Loucy (cell line): Measurements from ENCODE around the gene TIAM2.

Experiments used
- H2AFZ ChIP-seq: fragments of 200-600 bp; sonication (generic); 2 replicates; pipeline ENCODE4 v1.6.0; 2016; ENCODE audit warnings: antibody characterized with exemption, mild to moderate bottlenecking, low read length, moderate library complexity
- H3F3A ChIP-seq: fragments of 200-600 bp; 2 replicates; pipeline ENCODE4 v1.6.0; 2016; ENCODE audit warnings: antibody characterized with exemption, low read depth, mild to moderate bottlenecking
- H3K27me3 ChIP-seq: fragments of 200-600 bp; sonication (generic); 2 replicates; pipeline ENCODE4 v1.6.1; 2014; ENCODE audit warnings: low read length, mild to moderate bottlenecking; ENCODE audit not compliant: insufficient read depth, poor library complexity, severe bottlenecking
- H3K36me3 ChIP-seq: fragments of 200-600 bp; sonication (generic); 2 replicates; pipeline ENCODE4 v1.6.1; 2016; ENCODE audit warnings: low read length; ENCODE audit not compliant: insufficient read depth
- H3K4me1 ChIP-seq: fragments of 200-600 bp; sonication (generic); 2 replicates; pipeline ENCODE4 v1.5.1; 2014; ENCODE audit warnings: low read length, mild to moderate bottlenecking; ENCODE audit not compliant: insufficient read depth, poor library complexity, severe bottlenecking
- H3K4me2 ChIP-seq: fragments of 200-600 bp; sonication (generic); 2 replicates; pipeline ENCODE4 v1.6.0; 2014; ENCODE audit warnings: antibody characterized with exemption, low read length, low read depth, mild to moderate bottlenecking; ENCODE audit not compliant: poor library complexity, severe bottlenecking
- H3K4me3 ChIP-seq: fragments of 200-600 bp; sonication (generic); 2 replicates; pipeline ENCODE4 v1.5.1; 2014; ENCODE audit warnings: low read length, mild to moderate bottlenecking, mixed read lengths; ENCODE audit not compliant: poor library complexity, severe bottlenecking
- H3K79me2 ChIP-seq: fragments of 200-600 bp; sonication (generic); 2 replicates; pipeline ENCODE4 v1.6.1; 2014; ENCODE audit warnings: low read length; ENCODE audit not compliant: insufficient read depth
- H3K9ac ChIP-seq: fragments of 200-600 bp; sonication (generic); 2 replicates; pipeline ENCODE4 v1.6.0; 2014; ENCODE audit warnings: mild to moderate bottlenecking, low read depth, low read length, moderate library complexity; ENCODE audit not compliant: poor library complexity, severe bottlenecking
- H3K9me2 ChIP-seq: fragments of 200-600 bp; sonication (generic); replicated peaks from 2 replicates; pipeline ENCODE4 v1.6.1; 2016; ENCODE audit warnings: low read depth, low read length, mixed read lengths
- H3K9me3 ChIP-seq: fragments of 200-600 bp; sonication (generic); 2 replicates; pipeline ENCODE4 v1.6.1; 2014; ENCODE audit warnings: mild to moderate bottlenecking, antibody characterized with exemption, low read length, low read depth; ENCODE audit not compliant: insufficient read depth
- H4K20me1 ChIP-seq: fragments of 200-600 bp; sonication (generic); 2 replicates; pipeline ENCODE4 v1.6.0; 2014; ENCODE audit warnings: antibody characterized with exemption, low read length, mild to moderate bottlenecking; ENCODE audit not compliant: insufficient read depth, poor library complexity, severe bottlenecking
- CTCF ChIP-seq: fragments of 200-600 bp; sonication (generic); conservative IDR thresholded peaks from 2 replicates; pipeline ENCODE4 v1.5.1; 2014; ENCODE audit warnings: mild to moderate bottlenecking, antibody characterized with exemption, low read length
- EZH2phosphoT487 ChIP-seq: fragments of 200-600 bp; IDR thresholded peaks from 2 replicates; pipeline ENCODE4 v1.6.1; 2018; ENCODE audit warnings: antibody characterized with exemption, mild to moderate bottlenecking, moderate library complexity, borderline replicate concordance

The TIAM2 gene

GRCh38 chr6:155091756-155092155, 96.6 kb downstream of the TIAM2 start:
- no peak overlapping the region for H3K9ac ChIP-seq
- H3K4me3 ChIP-seq = no peak overlapping the region
- H3K4me1 ChIP-seq = peaks cover 8% of the 10 kb centered on the region
- no peaks in the 10 kb centered on the region for H3K36me3 ChIP-seq
- H3F3A ChIP-seq = no peaks in the 10 kb centered on the region
- no peaks in the 10 kb centered on the region for H3K9me3 ChIP-seq
- H4K20me1 ChIP-seq = no peaks in the 10 kb centered on the region
- H2AFZ ChIP-seq = no peak overlapping the region
- no peaks in the 10 kb centered on the region for H3K79me2 ChIP-seq
- no peaks in the 10 kb centered on the region for H3K9me2 ChIP-seq
- no peak overlapping the region for H3K4me2 ChIP-seq
- TF ChIP-seq CTCF = no peak
- TF ChIP-seq EZH2phosphoT487 = no peak
- H3K27me3 ChIP-seq = no peaks in the 10 kb centered on the region

- H4K20me1 ChIP-seq = no peaks in the 10 kb centered on the region
- H3K9me3 ChIP-seq = peaks cover 3% of the 10 kb centered on the region
- no peak for TF ChIP-seq EZH2phosphoT487
- no peak for TF ChIP-seq CTCF
- no peak overlapping the region for H3K4me3 ChIP-seq
- peak overlapping the region; percentile 29; the same call in 1 of the 2 replicates for H2AFZ ChIP-seq
- no peaks in the 10 kb centered on the region for H3K27me3 ChIP-seq
- no peaks in the 10 kb centered on the region for H3K9me2 ChIP-seq
- no peaks in the 10 kb centered on the region for H3K36me3 ChIP-seq
- H3F3A ChIP-seq = no peaks in the 10 kb centered on the region
- no peak overlapping the region for H3K9ac ChIP-seq
- peak overlapping the region; percentile 31 for H3K4me2 ChIP-seq
- peaks cover 8% of the 10 kb centered on the region for H3K4me1 ChIP-seq
- H3K79me2 ChIP-seq = no peaks in the 10 kb centered on the region
Observed at GRCh38 chr6:155093430-155093829, 98.3 kb downstream of the TIAM2 start.

- Histone ChIP-seq H3K36me3 (no peaks in the 10 kb centered on the region), H3K9me3 (peaks cover 3% of the 10 kb centered on the region), H3K4me2 (no peak overlapping the region), H3K79me2 (no peaks in the 10 kb centered on the region), H4K20me1 (no peaks in the 10 kb centered on the region), H3F3A (no peaks in the 10 kb centered on the region), H3K4me1 (no peaks in the 10 kb centered on the region), H3K9me2 (no peaks in the 10 kb centered on the region), H3K4me3 (no peak overlapping the region), H3K9ac (no peak overlapping the region), H2AFZ (no peak overlapping the region), H3K27me3 (no peaks in the 10 kb centered on the region)
- TF ChIP-seq CTCF = no peak
- TF ChIP-seq EZH2phosphoT487 = no peak
Observed at GRCh38 chr6:155100087-155100486, 105.0 kb downstream of the TIAM2 start.
